ENCODE results near the gene COPS9.

Gene COPS9

GRCh38 chr2:240136013-240136670, at the start of gene COPS9:
COPS9 (minus strand) TSS chr2:240136305; CDS start chr2:240136284, 21 bp downstream.
- peak; percentile 67 for DNase-seq

- no peak for DNase-seq
These were observed 48.6 kb upstream of the COPS9 start for GRCh38 chr2:240184656-240185055.

- no peak for DNase-seq
These were observed 47.9 kb upstream of the COPS9 start for GRCh38 chr2:240183875-240184590.

- DNase-seq = peak; percentile 65
These were observed 47.1 kb upstream of the COPS9 start for GRCh38 chr2:240183006-240183874.

DNA sequence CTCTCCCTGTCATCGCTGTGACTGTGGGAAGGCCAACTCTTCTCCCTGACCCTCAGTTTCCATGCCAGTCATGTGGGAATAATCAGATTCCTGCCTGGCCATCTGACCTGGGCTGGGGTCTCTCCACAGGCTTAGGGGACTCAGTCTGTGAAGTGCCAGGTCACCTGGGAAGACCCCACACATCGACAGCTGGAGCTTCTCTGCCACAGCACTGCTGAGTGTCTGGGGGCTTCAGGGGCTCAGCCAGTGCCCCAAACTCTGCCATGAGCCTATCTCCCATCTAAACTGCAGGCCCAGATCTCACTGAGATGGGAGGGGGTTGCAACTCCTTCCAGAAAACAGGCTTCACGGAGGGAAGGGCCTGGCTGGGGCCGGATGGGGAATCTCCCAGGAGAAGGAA, 46.4 kb upstream of the COPS9 start:
- no peak for DNase-seq

GRCh38 chr2:240182001-240182400, 45.9 kb upstream of the COPS9 start:
- no peak for DNase-seq

- no peak for DNase-seq
These were observed 44.0 kb upstream of the COPS9 start for GRCh38 chr2:240179941-240180666.

DNA sequence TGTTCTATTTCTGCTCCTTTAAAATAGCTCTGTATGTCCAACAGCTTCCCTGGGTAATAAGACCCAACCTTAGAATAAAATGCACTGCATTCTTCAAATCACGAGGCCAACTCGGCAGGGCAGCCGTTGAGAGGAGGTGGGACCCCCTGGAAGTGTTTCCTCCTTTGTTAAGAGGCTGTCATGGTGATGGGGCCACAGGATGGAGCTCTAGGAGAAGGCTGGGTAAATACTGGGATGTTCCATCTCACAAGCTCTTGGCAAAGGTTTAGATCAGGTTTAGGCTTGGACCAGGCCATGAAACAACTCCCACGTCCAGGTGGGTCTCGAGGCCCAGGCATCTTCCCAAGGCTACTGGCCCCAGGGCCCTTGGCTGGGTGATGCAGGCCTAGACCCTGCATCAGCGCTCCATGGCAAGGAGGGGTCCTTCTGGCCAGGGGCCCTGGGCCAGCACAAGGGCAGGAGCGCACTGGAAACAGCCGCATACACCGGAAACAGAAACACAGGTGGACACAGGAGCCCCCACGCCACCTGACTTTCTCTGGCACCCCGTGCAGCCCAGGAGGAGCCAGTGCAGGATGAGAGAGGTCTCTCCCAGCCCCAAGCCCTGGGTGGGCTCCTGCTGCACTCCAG, 43.2 kb upstream of the COPS9 start:
- DNase-seq = no peak

GRCh38 chr2:240178564-240178963, 42.5 kb upstream of the COPS9 start:
- DNase-seq = no peak

- DNase-seq = no peak
These were observed 38.4 kb upstream of the COPS9 start for GRCh38 chr2:240174496-240174895.

DNA sequence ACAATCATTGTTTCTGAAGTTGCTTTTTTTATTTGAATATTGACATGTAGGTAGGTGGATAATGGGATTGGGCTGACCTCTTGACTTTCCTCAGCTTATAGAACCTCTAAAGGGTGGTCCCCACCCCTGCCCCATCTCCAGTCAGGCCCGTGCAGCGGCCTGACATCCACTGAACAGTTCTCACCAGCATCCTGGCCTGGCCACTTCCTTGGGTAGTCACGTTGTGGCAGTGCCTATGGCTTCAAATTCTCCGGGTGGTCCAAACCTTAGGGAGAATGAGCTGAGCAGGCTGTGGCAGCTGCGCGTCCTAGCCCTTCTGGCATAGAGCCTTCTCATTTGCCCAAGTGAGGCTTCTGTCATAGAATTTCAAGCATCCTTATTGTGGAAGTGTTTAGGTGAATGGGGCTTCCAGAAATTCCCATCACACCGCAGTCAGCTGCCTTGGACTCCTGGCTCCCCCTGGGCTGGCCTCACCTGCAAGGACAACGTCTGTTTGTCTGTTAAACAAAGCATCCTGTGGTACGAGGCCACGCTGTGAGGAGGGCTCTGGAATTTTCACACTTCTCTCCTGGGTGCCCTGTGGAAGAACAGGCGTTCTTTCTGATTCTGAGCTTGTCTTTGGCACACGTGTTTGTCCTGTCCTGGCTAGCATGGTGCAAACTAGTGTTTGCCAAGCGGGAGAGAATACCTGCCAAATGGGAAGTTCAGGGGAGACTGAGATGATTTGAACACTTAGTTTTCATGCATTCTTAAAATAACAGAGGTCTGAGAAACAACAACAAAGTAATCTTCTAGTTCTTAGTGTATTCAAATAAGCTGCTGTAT, 36.2 kb upstream of the COPS9 start:
- DNase-seq = no peak

DNA sequence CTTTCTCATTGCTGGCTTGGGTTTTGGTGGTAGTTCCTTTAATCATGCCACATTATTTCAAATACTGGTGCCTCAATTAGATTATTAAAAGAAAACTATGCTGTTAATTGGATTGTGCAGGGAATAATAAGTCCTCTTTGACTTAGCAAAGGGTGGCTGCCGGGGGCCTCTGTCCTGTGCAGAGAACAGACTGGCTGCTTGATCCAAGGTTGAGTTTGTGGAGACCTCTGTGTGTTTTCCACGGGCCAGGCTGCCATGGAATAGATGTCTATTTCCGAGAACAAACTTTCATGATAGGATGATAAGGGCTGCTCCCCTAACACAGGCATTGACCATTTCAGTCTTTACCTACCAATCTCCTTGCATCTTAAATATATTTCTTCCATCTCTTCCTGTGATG, 34.8 kb upstream of the COPS9 start:
- no peak for DNase-seq

DNA sequence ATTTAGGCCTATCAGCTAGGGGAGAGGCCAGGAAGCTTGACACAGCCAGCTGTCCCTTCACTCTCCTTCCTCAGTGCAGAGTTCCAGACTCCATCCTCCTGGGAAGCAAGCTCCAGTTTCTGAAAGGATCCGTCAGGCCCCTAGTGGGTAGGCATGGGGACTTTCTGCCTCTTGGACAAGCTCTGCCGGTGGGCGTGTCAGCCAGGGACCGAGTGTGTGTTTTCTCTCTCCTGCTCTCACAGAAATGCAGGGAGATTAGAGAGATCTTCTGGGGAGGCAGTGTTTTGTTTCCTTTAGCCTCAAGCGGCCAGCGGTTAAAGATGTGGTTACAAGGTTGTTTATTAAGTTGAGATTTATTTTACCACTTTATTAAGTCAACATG, 34.2 kb upstream of the COPS9 start:
- no peak for DNase-seq

DNA sequence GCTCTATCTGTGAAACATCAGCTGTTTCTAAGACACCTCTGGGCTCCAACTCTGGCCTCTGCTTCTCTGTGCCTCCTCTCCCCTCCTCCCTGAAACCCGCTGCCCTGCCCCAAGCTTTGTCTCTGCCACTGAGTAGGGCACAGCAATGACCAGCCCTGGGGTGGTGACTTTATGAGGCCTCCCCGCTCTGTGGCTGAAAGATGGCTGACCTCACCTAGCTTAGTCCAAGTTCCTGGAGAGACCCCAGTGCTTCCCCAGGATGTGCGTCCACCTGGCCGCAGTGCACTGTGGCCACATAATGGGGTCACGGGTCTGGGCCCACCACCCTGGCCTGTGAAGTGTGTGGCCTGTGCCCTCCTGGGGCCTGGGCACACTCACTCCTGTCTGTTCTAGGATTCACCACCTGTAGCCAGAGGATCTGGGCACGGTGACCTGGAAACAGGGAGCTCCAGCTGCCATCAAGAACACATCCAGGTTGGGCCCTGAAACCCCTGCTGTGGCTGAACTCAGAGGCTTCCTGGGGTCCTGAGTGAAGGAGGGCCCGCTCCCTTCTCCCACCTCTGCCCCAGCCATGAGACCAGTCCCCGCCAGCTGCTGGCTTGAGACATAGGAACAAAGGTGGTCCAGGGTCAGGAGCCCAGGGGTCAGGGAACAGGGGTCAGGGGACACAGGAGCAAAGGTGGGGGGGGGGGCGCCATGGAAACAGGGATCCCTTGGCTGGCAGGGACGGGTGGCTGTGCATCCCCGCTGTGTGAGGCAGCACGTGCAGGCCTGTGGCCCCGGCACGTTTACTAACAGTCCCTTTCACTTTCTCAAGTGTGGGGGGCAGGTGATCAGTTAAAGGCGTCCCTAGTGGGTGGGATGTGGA, 33.6 kb upstream of the COPS9 start:
- no peak for DNase-seq

DNA sequence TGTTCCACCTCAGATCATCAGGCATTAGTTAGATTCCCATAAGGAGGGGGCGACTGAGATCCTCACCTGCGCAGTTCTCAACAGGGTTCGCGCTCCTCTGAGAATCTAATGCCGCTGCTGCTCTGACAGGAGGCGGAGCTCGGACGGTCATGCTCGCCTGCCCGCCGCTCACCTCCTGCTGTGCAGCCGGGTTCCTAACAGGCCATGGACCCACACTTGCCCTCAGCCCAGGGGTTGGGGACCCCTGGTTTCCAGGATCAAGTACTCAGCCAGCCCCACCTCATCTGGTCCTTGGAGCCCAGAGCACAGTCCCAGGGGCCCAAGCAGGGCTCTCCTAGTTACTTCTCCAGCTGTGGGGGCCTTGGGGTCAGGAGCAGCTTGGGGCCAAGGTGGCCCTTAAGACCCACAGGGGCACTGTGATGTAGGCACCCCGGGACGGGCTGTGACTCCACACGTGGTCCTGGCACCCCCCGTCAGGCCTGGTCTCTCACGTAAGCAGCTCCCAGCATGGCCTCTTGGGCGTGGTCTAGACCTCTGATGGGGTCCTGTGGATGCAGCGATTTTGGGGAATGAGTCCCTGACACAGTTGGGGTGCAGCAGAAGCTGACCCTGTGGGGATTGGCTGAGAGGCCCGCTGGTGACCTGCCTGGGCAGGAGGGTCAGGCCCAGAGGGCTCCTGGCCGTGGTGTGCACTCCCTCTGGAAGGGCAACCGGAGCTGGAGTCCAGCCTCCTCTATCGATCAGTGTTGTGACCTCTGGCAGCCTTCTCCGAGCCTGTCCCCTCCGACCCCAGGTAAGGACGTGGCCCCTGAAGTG, 32.6 kb upstream of the COPS9 start:
- DNase-seq = no peak

DNA sequence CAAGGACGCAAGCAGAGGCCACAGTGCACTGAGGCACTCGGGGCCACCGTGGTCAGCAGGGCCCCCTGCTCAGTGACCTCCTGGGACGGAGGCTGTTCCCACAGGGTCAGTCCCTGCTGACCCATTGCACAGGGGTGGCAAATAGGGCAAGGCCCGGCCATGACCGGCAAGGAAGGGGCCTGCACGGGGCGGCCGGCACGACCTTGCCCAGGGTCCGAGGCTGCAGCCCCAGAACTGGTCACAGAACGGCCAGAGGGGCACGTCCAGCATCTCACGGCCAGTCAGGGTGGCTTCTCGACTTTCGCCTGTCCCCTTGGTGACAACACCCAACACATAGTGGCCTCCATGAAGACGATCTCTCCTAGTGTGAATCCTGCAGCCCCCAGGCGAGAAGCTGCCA, 31.9 kb upstream of the COPS9 start:
- no peak for DNase-seq

DNA sequence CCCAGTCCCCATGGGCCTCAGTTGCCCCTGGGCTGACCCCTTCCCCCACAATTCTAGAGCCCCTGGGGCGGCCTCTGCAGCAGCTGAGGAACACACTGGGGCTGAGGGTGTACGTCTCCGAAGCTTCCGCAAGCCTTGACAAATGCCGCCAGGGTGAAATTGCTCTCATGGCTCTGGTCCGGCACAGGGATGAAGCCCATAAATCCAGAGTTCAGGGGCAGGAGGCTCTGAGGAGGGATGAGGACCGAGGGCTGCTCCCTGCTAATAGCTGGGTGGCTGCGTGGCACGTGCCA, 31.4 kb upstream of the COPS9 start:
- DNase-seq = no peak

GRCh38 chr2:240166761-240167587, 30.9 kb upstream of the COPS9 start:
- no peak for DNase-seq

GRCh38 chr2:240166191-240166590, 30.1 kb upstream of the COPS9 start:
- DNase-seq = no peak
